Calu3 (cell line): Measurements from ENCODE around the gene SIL1. TPM values are rescaled to one million over a fixed set of nuclear protein-coding genes. Genes with fewer than 3 reads are reported as not detected.

ENCODE experiments used
- BruUV-seq: library from RNA; stranded (reverse); fragments of 400-500 nt; replicated peaks from 2 replicates; lab custom pipeline; 2021; lab: Mats Ljungman, UMichigan
- CTCF ChIA-PET: fragments of 300-600 bp; sonication (Branson Sonifier 250); formaldehyde crosslinking; loops from one replicate; lab custom pipeline; 2022; ENCODE audit warnings: antibody characterized with exemption; lab: Charles Lee
- DNase-seq: peaks from one replicate; pipeline ENCODE4 v3.0.0; 2022
- H3K27ac Mint-ChIP-seq: one replicate; pipeline ENCODE4 v1.8.0; 2022; ENCODE audit warnings: mixed read lengths; ENCODE audit not compliant: unreplicated experiment
- H3K27me3 Mint-ChIP-seq: one replicate; pipeline ENCODE4 v1.8.0; 2022; ENCODE audit warnings: mixed read lengths; ENCODE audit not compliant: unreplicated experiment
- H3K36me3 Mint-ChIP-seq: one replicate; pipeline ENCODE4 v1.8.0; 2022; ENCODE audit warnings: mild to moderate bottlenecking, moderate library complexity, mixed read lengths; ENCODE audit not compliant: insufficient read depth, unreplicated experiment
- H3K4me1 Mint-ChIP-seq: one replicate; pipeline ENCODE4 v1.8.0; 2022; ENCODE audit warnings: mild to moderate bottlenecking, low read depth, mixed read lengths; ENCODE audit not compliant: unreplicated experiment
- H3K4me3 Mint-ChIP-seq: one replicate; pipeline ENCODE4 v1.8.0; 2022; ENCODE audit warnings: mild to moderate bottlenecking, low read depth, moderate library complexity, mixed read lengths; ENCODE audit not compliant: unreplicated experiment
- H3K9me3 Mint-ChIP-seq: one replicate; pipeline ENCODE4 v1.8.0; 2022; ENCODE audit warnings: low read depth, mixed read lengths; ENCODE audit not compliant: unreplicated experiment
- CTCF ChIP-seq: fragments of 200-600 bp; IDR thresholded peaks from one replicate; pipeline ENCODE4 v1.8.0; 2022; ENCODE audit warnings: antibody characterized with exemption; ENCODE audit not compliant: unreplicated experiment
- intact Hi-C: fragments of 100-400 bp; cut with micrococcal nuclease; formaldehyde crosslinking; loops from one replicate; pipeline ENCODE4 v1.10.0; 2022; ENCODE audit not compliant: unreplicated experiment
- total RNA-seq: library from RNA; stranded (reverse); gene quantifications from 2 replicates; pipeline ENCODE4 v1.2.3, GENCODE V29; 2022

Gene SIL1
- total RNA-seq, 1 experiment from 2014 or later: 45.8 TPM

- no peak overlapping the region for H3K4me3 Mint-ChIP-seq
- H3K9me3 Mint-ChIP-seq: no peaks in the 10 kb centered on the region
- BruUV-seq: no TSS peak
- TF ChIP-seq CTCF: no peak
- H3K4me1 Mint-ChIP-seq: peaks cover 29% of the 10 kb centered on the region
- intact Hi-C loops: no loop called here
- no peak overlapping the region for H3K27ac Mint-ChIP-seq
- no peak for DNase-seq
- no peaks in the 10 kb centered on the region for H3K27me3 Mint-ChIP-seq
- CTCF ChIA-PET: interaction anchor here (0.5 kb wide), 1 partner anchor 108 kb away, joined by 8 read pairs; no protein-coding TSS in a partner anchor
- no peaks in the 10 kb centered on the region for H3K36me3 Mint-ChIP-seq
Observed at GRCh38 chr5:139149477-139150199, 48.5 kb downstream of the SIL1 start.

GRCh38 chr5:139148986-139149385, 49.2 kb downstream of the SIL1 start:
- Mint-ChIP-seq H3K36me3 (no peaks in the 10 kb centered on the region), H3K4me1 (peaks cover 23% of the 10 kb centered on the region), H3K27me3 (no peaks in the 10 kb centered on the region), H3K9me3 (no peaks in the 10 kb centered on the region), H3K27ac (no peak overlapping the region), H3K4me3 (no peak overlapping the region)
- CTCF ChIA-PET: interaction anchor here (0.5 kb wide), 1 partner anchor 108 kb away, joined by 8 read pairs; no protein-coding TSS in a partner anchor
- no peak for DNase-seq
- no peak for TF ChIP-seq CTCF
- intact Hi-C loops: no loop called here
- no TSS peak for BruUV-seq

GRCh38 chr5:139148306-139148705, 49.9 kb downstream of the SIL1 start:
- intact Hi-C loops: no loop called here
- no peak for DNase-seq
- CTCF ChIA-PET: no interaction called here
- Mint-ChIP-seq H3K27me3 (no peaks in the 10 kb centered on the region), H3K9me3 (no peaks in the 10 kb centered on the region), H3K4me3 (no peak overlapping the region), H3K36me3 (no peaks in the 10 kb centered on the region), H3K27ac (no peak overlapping the region), H3K4me1 (peaks cover 22% of the 10 kb centered on the region)
- BruUV-seq: no TSS peak
- no peak for TF ChIP-seq CTCF

GRCh38 chr5:139147483-139148087, 50.6 kb downstream of the SIL1 start:
- no peak for TF ChIP-seq CTCF
- intact Hi-C loops: no loop called here
- no TSS peak for BruUV-seq

More at GRCh38 chr5:139147483-139148087, 50.6 kb downstream of the SIL1 start:
- Mint-ChIP-seq H3K4me1 (peaks cover 22% of the 10 kb centered on the region), H3K9me3 (no peaks in the 10 kb centered on the region), H3K36me3 (no peaks in the 10 kb centered on the region), H3K4me3 (no peak overlapping the region), H3K27me3 (no peaks in the 10 kb centered on the region), H3K27ac (no peak overlapping the region)
- CTCF ChIA-PET: no interaction called here
- DNase-seq: no peak
